HG02981 (cell line): Measurements from ENCODE around the gene ZNF44.
"Not testable (repeated sequence)": the region's sequence is repeated elsewhere in the genome, so short reads cannot be mapped to it uniquely, and the experiment has no call there.

ENCODE experiments used
- ATAC-seq: cut with Tn5 transposase; IDR thresholded peaks from one replicate; pipeline ENCODE4 v1.9.1; 2021; ENCODE audit warnings: mild to moderate bottlenecking, moderate library complexity; ENCODE audit not compliant: unreplicated experiment

Gene ZNF44

DNA sequence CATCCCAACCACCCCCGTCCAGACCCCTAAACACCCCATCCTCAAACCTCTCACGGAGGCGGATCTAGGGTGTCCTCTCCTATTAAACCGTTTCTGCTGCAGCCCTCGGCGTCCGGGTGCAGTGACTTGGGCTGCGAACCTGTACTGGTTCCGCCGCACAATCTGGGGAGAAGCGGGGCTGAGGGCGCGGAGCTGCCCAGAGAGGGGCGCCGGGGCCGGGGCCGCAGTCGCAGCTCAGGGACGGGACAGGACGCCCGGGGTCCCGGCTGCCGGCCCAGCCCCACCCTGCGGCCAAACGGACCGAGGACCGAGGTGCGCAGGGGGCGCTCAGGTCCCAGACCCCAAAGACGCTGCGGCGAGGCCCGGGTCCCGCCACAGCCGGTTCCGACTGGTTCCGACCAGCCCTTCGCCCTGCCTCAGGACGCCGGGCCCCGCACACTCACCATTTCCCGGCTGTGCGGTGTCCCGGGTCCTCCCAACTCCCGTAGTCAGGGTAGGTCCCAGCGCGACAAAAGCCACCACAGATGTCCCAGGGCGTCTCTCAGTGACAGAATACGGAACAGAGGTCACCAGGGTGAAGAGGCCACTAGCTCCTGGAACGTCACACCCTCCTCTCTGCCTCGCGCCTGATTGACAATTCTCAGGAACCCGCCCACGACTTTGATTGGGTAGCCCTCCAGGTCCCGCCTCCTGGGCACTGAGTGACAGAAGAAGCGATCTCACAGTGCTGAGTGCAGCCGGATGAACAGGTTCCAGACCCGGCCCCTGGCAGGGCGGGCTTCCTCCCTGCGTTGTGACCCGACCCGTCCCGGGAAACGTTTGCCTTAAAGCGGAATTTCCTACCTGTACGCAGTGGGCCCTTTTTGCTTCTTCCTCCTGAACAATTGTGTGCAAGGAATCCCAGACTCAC, at the start of gene ZNF44:
TSS of gene ZNF44 (minus strand) at position 635 of the 910 bp plus-strand sequence. CDS start at position 446, 189 bp downstream.
- ATAC-seq, result peak; percentile 86

DNA sequence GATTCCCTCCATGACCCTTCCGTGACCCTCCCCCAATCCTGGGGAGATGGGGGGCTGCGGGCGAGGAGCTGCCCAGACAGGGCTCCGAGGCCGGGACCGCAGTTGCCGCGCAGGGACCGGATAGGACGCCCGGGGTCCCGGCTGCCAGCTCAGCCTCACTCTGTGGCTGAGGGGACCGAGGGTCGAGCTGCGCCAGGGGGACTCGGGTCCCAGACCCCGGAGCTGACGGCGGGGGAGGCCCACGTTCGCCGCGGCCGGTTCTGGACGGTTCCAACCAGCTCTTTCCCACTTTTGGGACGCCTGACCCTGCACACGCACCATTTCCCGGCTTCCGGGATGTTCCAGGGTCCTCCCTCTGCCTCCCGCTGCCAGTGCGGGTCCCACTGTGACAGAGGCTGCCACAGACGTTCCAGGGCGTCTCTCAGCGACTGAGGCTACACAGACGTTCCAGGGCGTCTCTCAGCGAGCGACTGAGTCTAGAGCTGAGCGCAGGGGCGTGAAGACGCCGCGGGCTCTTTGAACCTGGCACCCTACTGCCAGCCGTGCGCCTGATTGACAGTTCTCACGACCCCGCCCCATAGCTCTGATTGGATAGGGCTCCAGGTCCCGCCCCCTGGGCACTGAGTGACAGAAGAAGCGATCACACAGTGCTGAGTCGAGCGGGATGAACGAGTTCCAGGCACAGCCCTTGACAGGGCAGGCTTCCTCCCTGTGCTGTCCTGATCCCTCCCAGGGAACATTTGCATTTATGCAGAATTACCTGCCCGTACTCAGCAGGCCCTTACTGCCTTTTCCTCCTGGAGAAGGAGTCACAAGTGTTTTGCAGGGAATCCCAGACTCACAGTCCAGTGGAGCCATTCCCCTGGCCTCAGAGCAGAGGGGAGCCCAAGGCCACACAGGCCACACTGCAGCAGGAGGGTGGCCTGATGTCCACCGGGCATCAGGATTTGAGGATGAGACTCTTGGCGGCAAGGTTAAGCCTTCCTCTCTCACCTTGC, 38.8 kb upstream of the ZNF44 start, which contains the start of gene ZNF563:
TSS of gene ZNF563 (minus strand) at position 472 of the 998 bp plus-strand sequence. CDS start at position 321, 151 bp downstream.
- ATAC-seq, result peak; percentile 89

DNA sequence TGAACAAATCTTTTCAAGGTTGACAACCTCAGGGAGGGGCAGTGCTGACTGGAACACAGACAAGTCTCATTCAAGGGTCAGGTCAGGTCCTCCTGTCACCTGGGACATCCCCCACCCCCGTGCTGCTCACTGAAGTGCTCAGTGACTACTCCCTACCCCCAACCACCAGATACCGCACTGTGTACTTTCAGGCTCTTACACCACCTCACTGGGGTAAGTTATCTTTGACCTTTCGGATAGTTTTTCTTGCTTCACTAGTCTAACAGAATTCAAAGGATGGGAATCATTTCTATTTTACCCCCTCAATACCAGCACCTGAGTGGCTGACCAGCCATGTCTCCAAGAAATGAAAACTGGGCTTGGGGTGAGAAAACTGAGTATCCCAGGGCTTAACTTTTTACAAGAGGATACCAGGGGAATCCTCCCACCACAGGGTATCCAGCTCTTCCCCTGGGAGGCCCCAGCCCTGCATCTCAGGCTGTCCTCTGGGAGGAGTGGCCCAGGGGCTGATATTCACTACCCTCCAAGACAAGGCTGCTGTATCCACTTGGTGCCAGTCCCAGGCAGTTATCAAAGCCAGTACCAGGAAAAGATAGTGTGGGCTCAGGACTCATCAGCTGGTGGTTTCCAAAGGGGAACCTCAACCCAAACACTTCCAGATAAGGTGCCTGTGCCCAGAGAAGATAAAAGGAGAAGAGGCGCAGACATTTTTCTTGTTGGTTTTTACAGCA, 36.7 kb upstream of the ZNF44 start:
- no peak for ATAC-seq

DNA sequence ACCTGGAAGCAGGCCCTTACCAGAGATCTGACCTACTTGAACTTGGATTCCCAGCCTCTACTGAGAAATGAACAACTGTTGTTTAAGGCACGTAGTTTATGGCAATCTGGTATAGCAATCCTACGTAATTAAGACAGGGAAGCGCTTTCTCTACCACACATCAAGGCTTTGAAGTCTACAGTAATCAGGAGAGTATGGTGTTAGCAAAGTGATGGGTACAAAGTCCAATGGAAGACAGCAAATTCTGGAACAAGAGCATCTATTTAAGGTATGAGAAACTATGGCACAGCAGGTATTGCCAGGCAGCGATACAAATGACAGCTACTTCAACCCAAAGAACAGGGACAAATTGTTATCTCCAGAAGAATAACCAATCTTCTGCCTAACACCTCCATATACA, 35.7 kb upstream of the ZNF44 start:
- no peak for ATAC-seq

DNA sequence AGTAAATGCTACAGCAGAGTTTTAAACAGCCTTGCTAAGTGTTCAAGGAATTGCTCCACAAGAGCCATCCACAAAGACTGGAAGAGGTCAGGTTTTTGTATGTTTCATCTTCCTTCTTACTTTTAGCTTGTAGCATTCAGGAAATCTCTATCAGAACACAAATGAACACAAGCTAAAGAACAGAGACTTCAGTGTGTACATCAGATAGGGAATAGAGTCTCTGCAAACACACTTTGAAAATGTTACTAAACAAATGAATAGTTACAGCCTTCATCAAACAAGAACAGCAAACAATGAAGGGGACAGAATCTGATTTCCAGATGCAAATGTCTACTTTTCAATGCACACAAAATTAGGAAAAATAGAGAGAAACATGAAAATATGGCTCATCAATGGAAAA, 31.0 kb upstream of the ZNF44 start:
- ATAC-seq, result no peak

DNA sequence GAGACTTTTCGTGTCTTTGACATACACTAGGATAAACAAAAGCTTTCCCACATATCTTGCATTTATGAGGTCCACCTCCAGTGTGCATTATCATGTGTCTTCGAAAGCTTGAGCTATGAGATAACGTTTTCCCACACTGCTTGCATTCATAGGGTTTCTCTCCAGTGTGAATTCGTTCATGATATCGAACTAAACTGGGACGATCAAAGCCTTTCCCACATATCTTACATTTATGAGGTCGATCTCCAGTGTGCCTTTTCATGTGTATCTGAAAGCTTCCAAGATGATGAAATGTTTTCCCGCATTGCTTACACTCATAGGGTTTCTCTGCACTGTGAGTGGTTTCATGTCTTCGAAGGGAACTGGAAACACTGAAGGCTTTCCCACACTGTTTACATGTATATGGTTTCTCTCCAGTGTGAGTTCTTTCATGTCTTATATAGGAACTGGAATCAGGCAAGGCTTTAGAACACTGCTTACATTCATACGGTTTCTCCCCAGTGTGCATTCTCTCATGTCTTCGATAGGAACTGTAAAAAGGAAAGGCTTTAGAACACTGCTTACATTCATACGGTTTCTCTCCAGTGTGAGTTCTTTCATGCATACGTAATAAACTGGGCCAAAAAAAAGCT, 24.2 kb upstream of the ZNF44 start:
- no peak for ATAC-seq

DNA sequence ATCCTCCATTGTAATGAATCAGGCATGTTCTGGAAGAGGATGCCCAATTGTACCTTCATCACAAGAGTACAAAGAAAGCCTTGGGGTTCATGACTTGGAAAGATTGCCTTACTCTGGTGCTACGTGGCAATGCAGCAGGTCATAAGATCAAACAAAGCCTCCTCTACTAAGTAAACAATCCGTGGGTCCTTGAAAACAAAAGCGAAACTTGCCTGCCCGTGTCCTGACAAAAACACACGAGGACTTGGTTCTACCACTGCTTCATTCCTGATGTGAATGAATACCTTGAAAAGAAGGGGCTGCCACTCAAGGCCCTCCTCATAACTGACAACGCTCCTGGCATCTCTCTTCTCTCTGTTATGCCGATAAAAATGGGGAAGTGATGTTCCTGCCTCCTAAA, 19.9 kb upstream of the ZNF44 start:
- ATAC-seq, result no peak

DNA sequence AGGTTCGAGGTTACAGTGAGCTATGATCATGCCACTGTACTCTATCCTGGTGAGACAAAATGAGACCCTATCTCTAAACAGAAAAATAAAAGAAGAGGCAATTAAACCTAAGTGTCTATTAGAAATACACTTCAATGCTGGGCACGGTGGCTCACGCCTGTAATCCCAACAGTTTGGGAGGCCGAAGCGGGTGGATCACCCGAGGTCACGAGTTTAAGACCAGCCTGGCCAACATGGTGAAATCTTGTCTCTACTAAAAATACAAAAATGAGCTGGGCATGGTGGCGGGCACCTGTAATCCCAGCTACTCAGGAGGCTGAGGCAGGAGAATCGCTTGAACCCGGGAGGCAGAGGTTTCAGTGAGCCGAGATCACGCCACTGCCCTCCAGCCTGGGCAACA, 14.2 kb upstream of the ZNF44 start:
- ATAC-seq, result not testable (repeated sequence)

DNA sequence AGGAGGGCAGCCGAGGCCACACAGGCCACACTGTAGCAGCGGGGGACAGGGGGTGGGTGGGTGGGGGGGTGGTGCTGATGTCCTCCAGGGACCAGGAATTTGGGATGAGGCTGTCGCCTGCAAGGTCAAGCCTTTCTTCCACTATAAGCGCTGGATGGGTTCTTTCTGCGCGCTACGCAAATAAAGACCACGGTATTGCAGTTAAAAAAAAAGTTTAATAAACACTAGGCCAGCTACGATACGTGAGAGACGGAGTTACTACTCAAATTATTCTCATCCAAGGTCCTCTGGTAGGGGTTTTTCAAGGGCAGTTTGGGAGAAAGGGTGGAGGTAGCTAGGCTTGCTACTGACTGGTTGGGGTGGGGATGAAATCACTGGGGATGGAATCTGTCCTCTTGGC, 508 bp upstream of the ZNF44 start:
- ATAC-seq, result no peak

DNA sequence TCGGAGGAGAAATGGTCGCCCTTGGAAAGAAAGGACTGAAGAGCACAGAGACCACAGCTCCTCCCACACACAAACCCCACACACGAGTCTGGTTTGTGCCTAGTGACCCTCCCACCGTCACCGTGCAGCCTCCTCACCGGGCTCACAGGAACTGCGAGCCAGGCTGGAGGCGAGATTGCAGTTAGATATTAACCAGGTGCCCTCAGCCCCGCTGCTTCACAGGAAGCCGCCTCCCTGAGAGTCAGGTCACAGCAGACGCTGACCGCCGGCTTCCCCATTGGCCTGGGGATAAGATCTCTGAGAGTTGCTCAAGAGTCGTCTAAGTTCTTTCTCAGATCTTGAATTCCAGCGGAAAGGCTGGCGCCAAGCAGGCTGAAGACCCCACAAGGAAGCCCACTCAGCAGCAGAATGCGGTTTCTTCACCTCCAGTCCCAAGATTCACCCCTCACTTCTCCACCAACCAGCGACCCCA, 870 bp downstream of the ZNF44 start:
- peak; percentile 51 for ATAC-seq

DNA sequence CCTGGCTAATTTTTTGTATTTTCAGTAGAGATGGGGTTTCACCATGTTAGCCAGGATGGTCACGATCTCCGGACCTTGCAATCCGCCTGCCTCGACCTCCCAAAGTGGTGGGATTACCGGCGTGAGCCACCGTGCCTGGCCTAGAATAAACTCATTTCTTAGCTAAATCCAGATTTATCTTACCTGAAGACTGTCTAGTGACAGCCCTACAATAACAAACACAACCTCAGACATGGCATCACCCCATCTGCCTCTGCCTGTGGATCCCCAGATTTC, 5.0 kb downstream of the ZNF44 start:
- ATAC-seq, result no peak

DNA sequence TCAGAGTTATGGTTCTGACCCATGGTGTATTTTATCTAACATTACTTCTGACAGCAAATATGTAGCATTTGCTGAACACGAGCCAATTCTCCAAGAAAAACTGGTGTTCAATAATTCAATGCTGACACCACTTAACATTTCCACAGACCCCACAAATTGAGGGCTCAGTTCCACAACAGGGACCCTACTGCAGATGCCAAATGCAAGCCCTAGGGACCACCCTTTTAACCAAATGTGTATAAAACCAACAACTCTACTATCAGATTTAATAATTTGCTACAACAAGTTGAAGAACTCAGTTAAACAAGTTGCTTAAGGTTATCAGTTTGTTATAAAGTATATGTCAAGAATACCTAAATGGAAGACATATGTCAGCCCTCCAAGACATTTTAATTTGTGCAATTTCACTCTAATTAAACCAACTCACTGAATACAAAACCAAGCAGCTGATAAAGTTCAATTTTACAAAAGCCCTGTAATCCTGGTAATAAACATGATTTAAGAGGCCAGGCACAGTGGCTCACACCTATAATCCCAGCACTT, 6.7 kb downstream of the ZNF44 start:
- no peak for ATAC-seq

DNA sequence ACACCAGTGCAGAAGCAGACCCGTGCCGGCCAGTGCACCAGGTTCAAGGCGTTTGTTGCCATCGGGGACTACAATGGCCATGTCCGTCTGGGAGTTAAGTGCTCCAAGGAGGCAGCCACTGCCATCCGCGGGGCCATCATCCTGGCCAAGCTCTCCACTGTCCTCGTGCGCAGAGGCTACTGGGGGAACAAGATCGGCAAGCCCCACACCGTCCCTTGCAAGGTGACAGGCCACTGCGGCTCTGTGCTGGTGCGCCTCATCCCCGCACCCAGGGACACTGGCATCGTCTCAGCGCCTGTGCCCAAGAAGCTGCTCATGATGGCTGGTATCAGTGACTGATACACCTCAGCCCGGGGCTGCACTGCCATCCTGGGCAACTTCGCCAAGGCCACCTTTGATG, 10.1 kb downstream of the ZNF44 start:
- ATAC-seq, result no peak

DNA sequence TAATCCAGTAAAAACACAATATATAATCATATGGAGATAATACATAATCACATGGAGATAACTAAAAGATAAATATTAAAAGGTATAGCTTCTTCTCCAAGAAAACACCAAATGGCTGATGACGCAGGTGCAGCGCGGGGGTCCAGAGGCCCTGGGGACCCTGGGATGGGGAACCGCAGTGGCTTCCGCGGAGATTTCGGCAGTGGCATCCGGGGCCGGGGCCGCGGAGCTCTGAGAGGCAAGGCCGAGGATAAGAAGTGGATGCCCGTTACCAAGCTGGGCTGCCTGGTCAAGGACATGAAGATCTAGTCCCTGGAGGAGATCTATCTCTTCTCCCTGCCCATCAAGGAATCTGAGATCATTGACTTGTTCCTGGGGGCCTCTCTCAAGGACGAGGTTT, 10.5 kb downstream of the ZNF44 start:
- no peak for ATAC-seq

DNA sequence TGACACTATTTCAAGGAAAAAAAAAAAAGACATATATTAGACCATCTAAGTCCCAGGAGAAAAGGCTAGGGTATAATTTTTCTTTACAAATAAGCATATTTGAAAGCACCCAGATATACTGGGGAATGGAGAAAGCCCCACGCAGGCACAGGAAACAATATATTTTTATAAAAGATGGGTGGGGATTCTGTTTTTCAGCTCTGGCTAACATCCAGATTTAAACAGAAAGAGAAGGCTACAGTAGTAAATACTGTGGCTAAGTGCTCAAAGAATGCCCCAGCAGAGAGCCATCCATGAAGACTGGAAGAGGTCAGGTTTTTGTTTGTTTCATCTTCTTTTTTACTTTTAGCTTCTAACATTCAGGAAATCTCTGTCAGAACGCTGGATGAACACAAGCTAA, 16.0 kb downstream of the ZNF44 start:
- no peak for ATAC-seq

DNA sequence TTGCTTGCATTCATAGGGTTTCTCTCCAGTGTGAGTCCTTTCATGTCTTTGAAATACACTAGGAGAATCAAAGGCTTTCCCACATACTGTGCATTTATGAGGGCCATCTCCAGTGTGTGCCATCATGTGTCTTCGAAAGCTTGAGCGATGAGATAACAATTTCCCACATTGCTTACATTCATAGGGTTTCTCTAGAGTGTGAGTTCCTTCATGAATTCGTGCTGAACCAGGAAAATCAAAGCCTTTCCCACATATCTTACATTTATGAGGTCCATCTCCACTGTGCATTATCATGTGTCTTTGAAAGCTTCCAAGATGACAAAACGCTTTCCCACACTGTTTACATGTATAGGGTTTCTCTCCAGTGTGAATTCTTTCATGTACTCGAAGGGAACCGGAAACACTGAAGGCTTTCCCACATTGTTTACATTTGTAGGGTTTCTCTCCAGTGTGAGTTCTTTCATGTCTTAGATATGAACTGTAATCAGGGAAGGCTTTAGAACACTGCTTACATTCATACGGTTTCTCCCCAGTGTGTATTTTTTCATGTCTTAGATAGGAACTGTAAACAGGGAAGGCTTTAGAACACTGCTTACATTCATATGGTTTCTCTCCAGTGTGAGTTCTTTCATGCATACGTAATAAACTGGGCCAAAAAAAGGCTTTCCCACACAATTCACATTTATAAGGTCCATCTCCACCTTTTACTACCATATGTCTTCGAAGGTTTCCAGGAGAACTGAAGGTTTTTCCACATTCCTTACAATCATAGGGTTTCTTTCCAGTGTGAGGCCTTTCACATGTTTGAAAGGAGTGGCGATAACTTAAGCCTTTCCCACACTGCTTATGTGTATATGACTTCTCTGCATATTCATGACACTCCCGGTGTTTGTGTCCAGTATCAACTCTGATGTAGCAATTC, 21.4 kb downstream of the ZNF44 start:
- no peak for ATAC-seq

DNA sequence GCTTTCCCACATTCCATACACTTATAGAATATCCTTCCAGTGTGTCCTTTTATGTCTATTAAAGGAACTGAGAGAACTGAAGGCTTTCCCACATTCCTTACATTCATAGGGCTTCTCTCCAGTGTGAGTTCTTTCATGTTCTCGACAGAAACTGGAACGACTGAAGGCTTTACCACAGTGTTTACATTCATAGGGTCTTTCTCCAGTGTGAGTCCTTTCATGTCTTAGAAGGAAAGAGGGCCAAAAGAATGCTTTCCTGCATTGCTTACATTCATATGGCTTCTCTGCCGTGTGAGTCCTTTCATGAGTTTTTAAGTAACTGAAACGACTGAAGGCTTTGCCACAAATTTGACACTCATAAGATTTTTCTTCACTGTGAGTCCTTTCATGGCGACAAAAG, 22.3 kb downstream of the ZNF44 start:
- ATAC-seq, result no peak

DNA sequence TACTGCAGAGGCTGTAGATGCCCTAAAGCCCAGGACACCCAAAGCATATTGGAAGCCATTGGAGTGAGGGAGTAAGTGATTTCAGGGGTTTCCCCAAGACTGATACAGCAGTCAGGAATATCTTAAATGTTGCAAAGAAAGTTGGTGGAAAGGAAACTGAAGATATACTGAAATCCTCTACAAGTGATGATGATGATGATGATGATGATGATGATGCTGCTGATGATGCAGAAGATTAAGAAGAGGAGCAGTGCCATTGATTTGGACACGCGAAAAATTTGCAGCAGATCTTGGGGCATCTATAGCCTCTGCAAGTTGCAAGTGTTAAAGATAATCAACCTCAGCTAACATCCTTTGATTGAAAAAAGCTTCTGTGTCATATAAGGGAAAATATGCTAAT, 23.8 kb downstream of the ZNF44 start:
- ATAC-seq, result no peak
